Central memory CD4-positive, alpha-beta T cell (primary cell): ENCODE results near the gene ROBO1.
"Not testable (repeated sequence)": the region's sequence is repeated elsewhere in the genome, so short reads cannot be mapped to it uniquely, and the experiment has no call there.

Experiments
- DNase-seq: peaks from one replicate; pipeline ENCODE4 v3.0.0; 2022

Gene ROBO1

GRCh38 chr3:79366414-79366813 lies 401.4 kb downstream of the ROBO1 start:
- no peak for DNase-seq

- DNase-seq, result no peak
Measured at GRCh38 chr3:79364784-79365183, 403.0 kb downstream of the ROBO1 start.

- DNase-seq, result no peak
Measured at GRCh38 chr3:79362571-79363270, 405.1 kb downstream of the ROBO1 start.

- no peak for DNase-seq
Measured at GRCh38 chr3:79361748-79362378, 405.9 kb downstream of the ROBO1 start.

- DNase-seq, result no peak
Measured at GRCh38 chr3:79358327-79358726, 409.5 kb downstream of the ROBO1 start.

GRCh38 chr3:79354179-79354688 lies 413.6 kb downstream of the ROBO1 start:
- no peak for DNase-seq

- DNase-seq, result no peak
Measured at GRCh38 chr3:79351699-79352098, 416.1 kb downstream of the ROBO1 start.

GRCh38 chr3:79344876-79345871 lies 422.6 kb downstream of the ROBO1 start:
- DNase-seq, result no peak

GRCh38 chr3:79341961-79342360 lies 425.8 kb downstream of the ROBO1 start:
- DNase-seq, result no peak

- no peak for DNase-seq
Measured at GRCh38 chr3:79339846-79340245, 428.0 kb downstream of the ROBO1 start.

GRCh38 chr3:79337798-79338197 lies 430.0 kb downstream of the ROBO1 start:
- DNase-seq, result no peak

- no peak for DNase-seq
Measured at GRCh38 chr3:79329154-79329553, 438.6 kb downstream of the ROBO1 start.

GRCh38 chr3:79326642-79327041 lies 441.2 kb downstream of the ROBO1 start:
- DNase-seq, result no peak

GRCh38 chr3:79325833-79326383 lies 441.9 kb downstream of the ROBO1 start:
- not testable (repeated sequence) for DNase-seq

- DNase-seq, result no peak
Measured at GRCh38 chr3:79317551-79318518, 450.0 kb downstream of the ROBO1 start.

- DNase-seq, result no peak
Measured at GRCh38 chr3:79314962-79315361, 452.8 kb downstream of the ROBO1 start.

- DNase-seq, result no peak
Measured at GRCh38 chr3:79314544-79314943, 453.3 kb downstream of the ROBO1 start.

GRCh38 chr3:79310016-79310415 lies 457.8 kb downstream of the ROBO1 start:
- no peak for DNase-seq

GRCh38 chr3:79306934-79307570 lies 460.7 kb downstream of the ROBO1 start:
- no peak for DNase-seq

- not testable (repeated sequence) for DNase-seq
Measured at GRCh38 chr3:79299949-79300635, 467.7 kb downstream of the ROBO1 start.
